Lower lobe of right lung (tissue), 2 donors: ENCODE measurements around the gene KLHL26. TPM values are rescaled to one million over a fixed set of nuclear protein-coding genes. Genes with fewer than 3 reads are reported as not detected.
A peak's percentile ranks its signal among the peaks of the same experiment; 100 is the strongest.

Experiments
- ATAC-seq, 2 donors: fragments of 200-7000 bp; cut with Tn5 transposase; one replicate each; pipeline ENCODE4 v1.9.1; 2020 to 2022; ENCODE audit warnings: mild to moderate bottlenecking in 2 of 2, moderate library complexity in 2 of 2
- DNase-seq: peaks from one replicate; pipeline ENCODE4 v3.0.0-alpha.2; 2020
- H3K27ac ChIP-seq: fragments of 200-600 bp; one replicate; pipeline ENCODE4 v1.8.0; 2022
- H3K27me3 ChIP-seq: fragments of 200-600 bp; one replicate; pipeline ENCODE4 v1.8.0; 2022; ENCODE audit warnings: low read depth
- H3K36me3 ChIP-seq: fragments of 200-600 bp; one replicate; pipeline ENCODE4 v1.8.0; 2022; ENCODE audit warnings: mild to moderate bottlenecking
- H3K4me1 ChIP-seq: fragments of 200-600 bp; one replicate; pipeline ENCODE4 v1.8.0; 2022
- H3K4me3 ChIP-seq: fragments of 200-600 bp; one replicate; pipeline ENCODE4 v1.8.0; 2022; ENCODE audit warnings: mild to moderate bottlenecking
- H3K9me3 ChIP-seq: fragments of 200-600 bp; one replicate; pipeline ENCODE4 v1.8.0; 2022
- intact Hi-C: fragments of 100-400 bp; cut with DNase I; formaldehyde crosslinking; loops from one replicate; pipeline ENCODE4 v1.11.0; 2022
- total RNA-seq: library from RNA; stranded (reverse); fragmentation: NEBNext Ultra II Directional; extraction: Animal tissue kit (Norgen Biotek cat#: 25700); gene quantifications from one replicate; pipeline ENCODE4 v1.2.1, GENCODE V29; 2021
- TF ChIP-seq, protein P1 (sequence below): fragments of 200-600 bp; IDR thresholded peaks from one replicate; pipeline ENCODE4 v1.8.0; 2022; ENCODE audit warnings: antibody characterized with exemption, mild to moderate bottlenecking
- donor health status: DM: no; HTN: yes; CAD: no; lungs with severe emphysema.

The KLHL26 gene
- total RNA-seq, 1 donor from 2014 or later: 14.5 TPM

DNA sequence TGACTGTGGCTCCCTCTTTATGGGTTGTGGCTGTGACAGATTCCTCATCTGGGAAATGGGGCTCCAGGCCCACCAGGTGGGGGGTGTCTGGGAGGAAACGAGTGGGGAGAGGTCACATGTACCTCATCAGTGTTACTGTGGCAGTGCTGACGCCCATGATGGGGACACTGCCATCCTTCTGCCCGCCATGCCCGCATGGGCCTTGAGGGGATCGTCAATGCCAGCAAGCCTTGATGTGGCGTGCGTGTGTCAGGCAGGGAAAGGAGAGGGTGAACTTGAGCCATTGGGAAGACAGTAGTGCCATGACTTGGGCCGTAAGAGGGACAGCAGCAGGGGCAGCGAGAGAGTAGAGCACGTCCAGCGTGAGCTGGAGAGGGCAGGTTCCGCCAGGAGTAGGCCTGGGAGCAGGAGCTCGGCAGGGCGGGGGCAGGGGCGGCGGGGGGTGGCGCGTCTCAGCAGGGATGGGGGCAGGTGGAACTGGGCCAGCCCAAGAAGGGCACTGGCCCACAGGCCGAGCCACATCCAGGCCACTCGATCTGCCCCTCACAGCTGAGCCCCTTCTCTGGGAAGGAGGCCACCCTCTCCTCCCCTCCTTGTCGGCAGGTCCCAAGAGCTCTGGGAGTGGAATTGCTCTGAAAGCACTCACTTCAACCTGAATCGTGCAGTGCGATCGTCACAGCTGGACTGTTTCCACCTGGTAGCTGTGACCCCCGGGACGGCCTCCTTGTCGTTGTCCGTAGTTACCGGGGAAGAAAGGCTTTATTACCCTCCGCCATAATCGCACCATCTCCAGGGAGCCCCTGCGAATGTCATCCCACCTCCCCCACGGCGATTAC lies 9.9 kb downstream of the KLHL26 start:
- H3K9me3 ChIP-seq: no peaks in the 10 kb centered on the region
- H3K4me1 ChIP-seq: peaks cover 43% of the 10 kb centered on the region
- no peaks in the 10 kb centered on the region for H3K36me3 ChIP-seq
- ATAC-seq (no peak), DNase-seq (no peak)
- no peak overlapping the region for H3K27ac ChIP-seq
- TF ChIP-seq, protein P1, sequence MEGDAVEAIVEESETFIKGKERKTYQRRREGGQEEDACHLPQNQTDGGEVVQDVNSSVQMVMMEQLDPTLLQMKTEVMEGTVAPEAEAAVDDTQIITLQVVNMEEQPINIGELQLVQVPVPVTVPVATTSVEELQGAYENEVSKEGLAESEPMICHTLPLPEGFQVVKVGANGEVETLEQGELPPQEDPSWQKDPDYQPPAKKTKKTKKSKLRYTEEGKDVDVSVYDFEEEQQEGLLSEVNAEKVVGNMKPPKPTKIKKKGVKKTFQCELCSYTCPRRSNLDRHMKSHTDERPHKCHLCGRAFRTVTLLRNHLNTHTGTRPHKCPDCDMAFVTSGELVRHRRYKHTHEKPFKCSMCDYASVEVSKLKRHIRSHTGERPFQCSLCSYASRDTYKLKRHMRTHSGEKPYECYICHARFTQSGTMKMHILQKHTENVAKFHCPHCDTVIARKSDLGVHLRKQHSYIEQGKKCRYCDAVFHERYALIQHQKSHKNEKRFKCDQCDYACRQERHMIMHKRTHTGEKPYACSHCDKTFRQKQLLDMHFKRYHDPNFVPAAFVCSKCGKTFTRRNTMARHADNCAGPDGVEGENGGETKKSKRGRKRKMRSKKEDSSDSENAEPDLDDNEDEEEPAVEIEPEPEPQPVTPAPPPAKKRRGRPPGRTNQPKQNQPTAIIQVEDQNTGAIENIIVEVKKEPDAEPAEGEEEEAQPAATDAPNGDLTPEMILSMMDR: no peak
- H3K4me3 ChIP-seq: no peak overlapping the region
- intact Hi-C loops: no loop called here
- no peaks in the 10 kb centered on the region for H3K27me3 ChIP-seq

- Histone ChIP-seq H3K27ac (no peak overlapping the region), H3K4me1 (peaks cover 46% of the 10 kb centered on the region), H3K27me3 (no peaks in the 10 kb centered on the region), H3K36me3 (no peaks in the 10 kb centered on the region), H3K9me3 (no peaks in the 10 kb centered on the region), H3K4me3 (no peak overlapping the region)
- TF ChIP-seq, protein P1: no peak
- ATAC-seq (no peak), DNase-seq (no peak)
- intact Hi-C loops: no loop called here
Observed at GRCh38 chr19:18647371-18647767, 10.5 kb downstream of the KLHL26 start.

GRCh38 chr19:18647807-18648206 lies 11.0 kb downstream of the KLHL26 start:
- TF ChIP-seq, protein P1: no peak
- intact Hi-C loops: no loop called here
- no peak for DNase-seq

DNA sequence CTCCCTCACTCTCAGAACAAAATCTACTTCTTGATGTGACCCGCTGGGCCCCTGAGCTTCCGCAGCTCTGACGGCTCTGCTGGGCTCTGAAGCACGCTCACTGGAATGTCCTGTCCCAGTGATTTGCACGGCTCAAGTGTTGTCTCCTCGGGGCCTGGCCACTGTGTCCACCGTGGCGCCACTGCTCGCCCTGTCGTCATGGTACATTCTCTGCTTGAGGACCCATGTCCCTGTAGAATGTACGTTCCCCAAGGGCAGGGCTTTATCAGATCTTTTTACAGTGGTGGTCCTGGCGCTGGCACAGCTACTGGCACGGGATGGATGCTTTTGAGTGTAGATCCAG lies 12.1 kb downstream of the KLHL26 start:
- peak overlapping the region; percentile 31 for H3K4me3 ChIP-seq

More at GRCh38 chr19:18647807-18648206, 11.0 kb downstream of the KLHL26 start:
- ATAC-seq: no peak
- H3K4me3 ChIP-seq: no peak overlapping the region
- H3K27ac ChIP-seq: no peak overlapping the region
- H3K27me3 ChIP-seq: no peaks in the 10 kb centered on the region
- no peaks in the 10 kb centered on the region for H3K36me3 ChIP-seq
- H3K9me3 ChIP-seq: no peaks in the 10 kb centered on the region
- peaks cover 46% of the 10 kb centered on the region for H3K4me1 ChIP-seq

GRCh38 chr19:18649371-18650020 lies 12.7 kb downstream of the KLHL26 start:
- ATAC-seq (peak; percentile 58 to 70), DNase-seq (peak; percentile 70)
- H3K4me3 ChIP-seq: peak overlapping the region; percentile 31
- H3K27ac ChIP-seq: peak overlapping the region; percentile 80
- TF ChIP-seq, protein P1: no peak
- H3K4me1 ChIP-seq: peaks cover 42% of the 10 kb centered on the region
- no peaks in the 10 kb centered on the region for H3K36me3 ChIP-seq
- intact Hi-C loops: no loop called here
- no peaks in the 10 kb centered on the region for H3K27me3 ChIP-seq
- no peaks in the 10 kb centered on the region for H3K9me3 ChIP-seq

More for the DNA sequence above, 12.1 kb downstream of the KLHL26 start:
- intact Hi-C loops: no loop called here
- Histone ChIP-seq H3K4me1 (peaks cover 46% of the 10 kb centered on the region), H3K36me3 (no peaks in the 10 kb centered on the region), H3K27ac (peak overlapping the region; percentile 80), H3K9me3 (no peaks in the 10 kb centered on the region), H3K27me3 (no peaks in the 10 kb centered on the region)
- ATAC-seq (peak in 1 of 2 donors; percentile 13), DNase-seq (no peak)
- TF ChIP-seq, protein P1: no peak
